Measurements from ENCODE around the gene RGP1. TPM values are rescaled to one million over a fixed set of nuclear protein-coding genes. Genes with fewer than 3 reads are reported as not detected.

RGP1 gene
- total RNA-seq, 1 experiment from 2014 or later = 25.1 TPM

GRCh38 chr9:35728041-35728971 is 20.8 kb upstream of the RGP1 start:
- Histone ChIP-seq H3F3A (ENCODE audit: insufficient read depth, low read depth) (peaks cover 21% of the 10 kb centered on the region), H2AFZ (no peak overlapping the region), H3K27me3 (ENCODE audit: insufficient read depth, low read depth) (no peaks in the 10 kb centered on the region), H3K36me3 (ENCODE audit: low read depth) (no peaks in the 10 kb centered on the region), H3K9me3 (ENCODE audit: insufficient read depth, low read depth) (no peaks in the 10 kb centered on the region), H3K9me2 (ENCODE audit: insufficient read depth) (no peaks in the 10 kb centered on the region), H4K20me1 (ENCODE audit: insufficient read depth) (peaks cover 6% of the 10 kb centered on the region; the same call in 1 of the 2 replicates), H3K27ac (no peak overlapping the region), H3K79me2 (ENCODE audit: low read depth) (peaks cover 49% of the 10 kb centered on the region), H3K4me3 (no peak overlapping the region), H3K4me1 (replicated peaks; ENCODE audit: insufficient read depth) (peaks cover 36% of the 10 kb centered on the region), H3K4me2 (peak overlapping the region; percentile 46)
- peak in 1 of 2 experiments; percentile 53 for DNase-seq
- intact Hi-C loops (cut with micrococcal nuclease; ENCODE audit: unreplicated experiment) = no loop called here
- POLR2A ChIA-PET (ENCODE audit: unreplicated experiment) = interaction anchor here (0.6 to 1.7 kb wide), 4 partner anchors 16 to 822 kb away, joined by 3 to 24 read pairs (median 4); no protein-coding TSS in a partner anchor
- CTCF ChIA-PET = interaction anchor here (0.7 to 1.2 kb wide), 5 partner anchors 14 to 67 kb away, joined by 3 to 5 read pairs (median 4); partner anchors contain the start of gene ARHGEF39
- no TSS peak for BruUV-seq (replicated peaks)
- TF ChIP-seq CTCF (conservative IDR thresholded peaks at IDR 0.05) = no peak
- TF ChIP-seq EZH2 (IDR thresholded peaks at IDR 0.05; ENCODE audit: low read depth) = no peak

- Histone ChIP-seq H3K36me3 (ENCODE audit: low read depth) (no peaks in the 10 kb centered on the region), H3K9me2 (ENCODE audit: insufficient read depth) (no peaks in the 10 kb centered on the region), H4K20me1 (ENCODE audit: insufficient read depth) (peaks cover 6% of the 10 kb centered on the region; the same call in 1 of the 2 replicates), H3K27ac (no peak overlapping the region), H3K9me3 (ENCODE audit: insufficient read depth, low read depth) (no peaks in the 10 kb centered on the region), H3K4me2 (peak overlapping the region; percentile 46; the same call in 1 of the 2 replicates), H3F3A (ENCODE audit: insufficient read depth, low read depth) (peaks cover 28% of the 10 kb centered on the region), H2AFZ (no peak overlapping the region), H3K79me2 (ENCODE audit: low read depth) (peaks cover 56% of the 10 kb centered on the region), H3K27me3 (ENCODE audit: insufficient read depth, low read depth) (no peaks in the 10 kb centered on the region), H3K4me3 (no peak overlapping the region), H3K4me1 (replicated peaks; ENCODE audit: insufficient read depth) (peaks cover 44% of the 10 kb centered on the region)
- no peak for DNase-seq
- ChIA-PET POLR2A (ENCODE audit: unreplicated experiment) (interaction anchor here (1.7 kb wide), 1 partner anchor 17 kb away, joined by 24 read pairs; no protein-coding TSS in a partner anchor), CTCF (no interaction called here)
- TF ChIP-seq CTCF (conservative IDR thresholded peaks at IDR 0.05) (no peak), EZH2 (IDR thresholded peaks at IDR 0.05; ENCODE audit: low read depth) (no peak)
- BruUV-seq (replicated peaks) = no TSS peak
- intact Hi-C loops (cut with micrococcal nuclease; ENCODE audit: unreplicated experiment) = no loop called here
Observed at GRCh38 chr9:35729101-35729500, 20.0 kb upstream of the RGP1 start.

- no peaks in the 10 kb centered on the region for H3K9me2 ChIP-seq (ENCODE audit: insufficient read depth)
- H2AFZ ChIP-seq = no peak overlapping the region
- BruUV-seq (replicated peaks) = TSS peak; percentile 66
- peak overlapping the region; percentile 86; the same call in 1 of the 2 replicates for H3K4me3 ChIP-seq
- POLR2A ChIA-PET (ENCODE audit: unreplicated experiment) = interaction anchor here (0.5 kb wide), 1 partner anchor 65 kb away, joined by 3 read pairs; the partner anchor contains the start of gene ARHGEF39
- 0 out of 2 replicates have a peak, but pooled peaks cover 2% of the 10 kb centered on the region for H3K36me3 ChIP-seq (ENCODE audit: low read depth)
- CTCF ChIA-PET = interaction anchor here (0.8 kb wide), 1 partner anchor 69 kb away, joined by 4 read pairs; no protein-coding TSS in a partner anchor
- peaks cover 48% of the 10 kb centered on the region for H3K4me1 ChIP-seq (replicated peaks; ENCODE audit: insufficient read depth)
- H3K79me2 ChIP-seq (ENCODE audit: low read depth) = peaks cover 62% of the 10 kb centered on the region
- H3K9me3 ChIP-seq (ENCODE audit: insufficient read depth, low read depth) = no peaks in the 10 kb centered on the region
- intact Hi-C loops (cut with micrococcal nuclease; ENCODE audit: unreplicated experiment) = loop anchor here (5.0 to 10.0 kb wide), 2 partner anchors 128 to 245 kb away; no protein-coding TSS in a partner anchor
- H3K27ac ChIP-seq = no peak overlapping the region
- H3K4me2 ChIP-seq = peak overlapping the region; percentile 89
- DNase-seq = peak in 1 of 2 experiments; percentile 37
- peaks cover 28% of the 10 kb centered on the region for H3F3A ChIP-seq (ENCODE audit: insufficient read depth, low read depth)
- H4K20me1 ChIP-seq (ENCODE audit: insufficient read depth) = peaks cover 6% of the 10 kb centered on the region; the same call in 1 of the 2 replicates
- no peaks in the 10 kb centered on the region for H3K27me3 ChIP-seq (ENCODE audit: insufficient read depth, low read depth)
- TF ChIP-seq CTCF (conservative IDR thresholded peaks at IDR 0.05) (peak; percentile 57), EZH2 (IDR thresholded peaks at IDR 0.05; ENCODE audit: low read depth) (no peak)
Observed at GRCh38 chr9:35729700-35730485, 19.2 kb upstream of the RGP1 start.
